Smooth muscle cell of the brain vasculature (primary cell): ENCODE measurements around the gene S100B.

ENCODE experiments used
- DNase-seq: peaks from one replicate; pipeline ENCODE4 v3.0.0-alpha.2; 2012; ENCODE audit warnings: low read depth, low spot score

S100B gene

GRCh38 chr21:46561445-46562090 lies 43.3 kb downstream of the S100B start:
- DNase-seq: no peak

- DNase-seq: no peak
Observed at GRCh38 chr21:46560568-46561444, 44.1 kb downstream of the S100B start.

- DNase-seq: no peak
Observed at GRCh38 chr21:46559291-46559983, 45.4 kb downstream of the S100B start.

- DNase-seq: no peak
Observed at GRCh38 chr21:46557919-46558392, 46.9 kb downstream of the S100B start.

- DNase-seq: no peak
Observed at GRCh38 chr21:46557469-46557868, 47.4 kb downstream of the S100B start.

GRCh38 chr21:46556802-46557201 lies 48.1 kb downstream of the S100B start:
- no peak for DNase-seq

GRCh38 chr21:46555678-46556077 lies 49.2 kb downstream of the S100B start:
- DNase-seq: no peak

GRCh38 chr21:46555225-46555617 lies 49.7 kb downstream of the S100B start:
- DNase-seq: no peak

GRCh38 chr21:46554431-46555224 lies 50.3 kb downstream of the S100B start:
- DNase-seq: no peak

- no peak for DNase-seq
Observed at GRCh38 chr21:46553993-46554392, 50.9 kb downstream of the S100B start.

- DNase-seq: no peak
Observed at GRCh38 chr21:46552865-46553379, 52.0 kb downstream of the S100B start.

- DNase-seq: no peak
Observed at GRCh38 chr21:46552274-46552673, 52.6 kb downstream of the S100B start.

GRCh38 chr21:46551636-46552241 lies 53.1 kb downstream of the S100B start:
- no peak for DNase-seq

GRCh38 chr21:46550116-46550941 lies 54.6 kb downstream of the S100B start:
- DNase-seq: no peak

- DNase-seq: no peak
Observed at GRCh38 chr21:46549650-46550049, 55.2 kb downstream of the S100B start.
